Erythroblast (primary cell): ENCODE data around the gene FAM3B.

ENCODE experiments used
- GATA1 ChIP-seq: IDR thresholded peaks from 2 replicates; pipeline ENCODE4 v1.6.1; 2011; ENCODE audit warnings: low read depth, mild to moderate bottlenecking, control low read depth, low read length, moderate library complexity
- POLR2A ChIP-seq: IDR thresholded peaks from 2 replicates; pipeline ENCODE4 v1.6.1; 2011; ENCODE audit warnings: mild to moderate bottlenecking, low read length

- TF ChIP-seq POLR2A (no peak), GATA1 (no peak)
Observed at GRCh38 chr21:41403331-41403730, 86.7 kb downstream of the FAM3B start.
